Measurements from ENCODE around the gene SEMA4G.
A peak's percentile ranks its signal among the peaks of the same experiment; 100 is the strongest.
"Not testable (repeated sequence)": the region's sequence is repeated elsewhere in the genome, so short reads cannot be mapped to it uniquely, and the experiment has no call there.

Gene SEMA4G

GRCh38 chr10:100972115-100972903, 3.0 kb downstream of the SEMA4G start:
- no peak for DNase-seq

GRCh38 chr10:100972904-100973535, 3.7 kb downstream of the SEMA4G start:
- no peak for DNase-seq

- DNase-seq, result not testable (repeated sequence)
Measured at GRCh38 chr10:100975397-100975796, 6.1 kb downstream of the SEMA4G start.

- no peak for DNase-seq
Measured at GRCh38 chr10:100976906-100977305, 7.6 kb downstream of the SEMA4G start.

GRCh38 chr10:100977436-100977835, 8.1 kb downstream of the SEMA4G start:
- DNase-seq, result no peak

GRCh38 chr10:100978121-100978900, 9.0 kb downstream of the SEMA4G start:
- DNase-seq, result no peak

GRCh38 chr10:100978901-100979195, 9.5 kb downstream of the SEMA4G start:
- DNase-seq, result no peak

GRCh38 chr10:100979791-100980272, 10.5 kb downstream of the SEMA4G start:
- no peak for DNase-seq

- no peak for DNase-seq
Measured at GRCh38 chr10:100980311-100980710, 11.0 kb downstream of the SEMA4G start.

GRCh38 chr10:100980711-100981110, 11.4 kb downstream of the SEMA4G start:
- DNase-seq, result no peak

- no peak for DNase-seq
Measured at GRCh38 chr10:100981178-100981772, 12.0 kb downstream of the SEMA4G start.

GRCh38 chr10:100982916-100983830, 13.9 kb downstream of the SEMA4G start:
- DNase-seq, result no peak

GRCh38 chr10:100983868-100984671, 14.8 kb downstream of the SEMA4G start:
- DNase-seq, result no peak

- DNase-seq, result no peak
Measured at GRCh38 chr10:100984672-100985177, 15.4 kb downstream of the SEMA4G start.

- DNase-seq, result no peak
Measured at GRCh38 chr10:100985336-100985735, 16.0 kb downstream of the SEMA4G start.

- DNase-seq, result no peak
Measured at GRCh38 chr10:100986623-100986951, 17.3 kb downstream of the SEMA4G start.

GRCh38 chr10:100986952-100987684, 17.8 kb downstream of the SEMA4G start, which contains the start of the genes MRPL43 and TWNK:
TSS of gene MRPL43 (minus strand) at chr10:100987497. CDS start at chr10:100987443, 54 bp downstream.
TSS of gene TWNK (plus strand) at chr10:100987543. CDS start at chr10:100988211, 668 bp downstream.
- DNase-seq, result peak; percentile 18

- DNase-seq, result no peak
Measured at GRCh38 chr10:100987685-100988049, 18.4 kb downstream of the SEMA4G start.

- no peak for DNase-seq
Measured at GRCh38 chr10:100988166-100988565, 18.9 kb downstream of the SEMA4G start.

GRCh38 chr10:100989088-100989487, 19.8 kb downstream of the SEMA4G start:
- DNase-seq, result no peak
